Liver (tissue), 3 donors: ENCODE measurements around the gene LINC01488.

Source experiments
- GABPA ChIP-seq, 2 donors: IDR thresholded peaks in 1 of 2; conservative IDR thresholded peaks in 1 of 2; 2 replicates each; pipeline ENCODE4 v1.6.1; 2016; ENCODE audit warnings: antibody characterized with exemption in 2 of 2, mild to moderate bottlenecking in 1 of 2, moderate library complexity in 1 of 2
- HNF4G ChIP-seq: IDR thresholded peaks from 2 replicates; pipeline ENCODE4 v1.6.1; 2016; ENCODE audit warnings: antibody characterized with exemption
- RAD21 ChIP-seq, 2 donors: IDR thresholded peaks; 2 replicates each; pipeline ENCODE4 v1.6.1; 2016; ENCODE audit warnings: antibody characterized with exemption in 2 of 2, mild to moderate bottlenecking in 2 of 2
- TAF1 ChIP-seq: conservative IDR thresholded peaks from 2 replicates; pipeline ENCODE4 v1.6.1; 2016; ENCODE audit warnings: antibody characterized with exemption, mild to moderate bottlenecking
- YY1 ChIP-seq: IDR thresholded peaks from 2 replicates; pipeline ENCODE4 v1.6.1; 2016; ENCODE audit warnings: antibody characterized with exemption, mild to moderate bottlenecking
- TF ChIP-seq, protein P1 (sequence below): fragments of 150-350 bp; IDR thresholded peaks from 2 replicates; pipeline ENCODE4 v1.5.1; 2017; ENCODE audit warnings: improper control_type of control experiment, low read depth, low read length; ENCODE audit not compliant: missing input control
- TF ChIP-seq, protein P2 (sequence below): IDR thresholded peaks from 2 replicates; pipeline ENCODE4 v1.6.1; 2016; ENCODE audit warnings: antibody characterized with exemption
- TF ChIP-seq, protein P3 (sequence below): IDR thresholded peaks from 2 replicates; pipeline ENCODE4 v1.6.1; 2016; ENCODE audit warnings: antibody characterized with exemption
- donor health status: healthy.
- donor health status: healthy.

DNA sequence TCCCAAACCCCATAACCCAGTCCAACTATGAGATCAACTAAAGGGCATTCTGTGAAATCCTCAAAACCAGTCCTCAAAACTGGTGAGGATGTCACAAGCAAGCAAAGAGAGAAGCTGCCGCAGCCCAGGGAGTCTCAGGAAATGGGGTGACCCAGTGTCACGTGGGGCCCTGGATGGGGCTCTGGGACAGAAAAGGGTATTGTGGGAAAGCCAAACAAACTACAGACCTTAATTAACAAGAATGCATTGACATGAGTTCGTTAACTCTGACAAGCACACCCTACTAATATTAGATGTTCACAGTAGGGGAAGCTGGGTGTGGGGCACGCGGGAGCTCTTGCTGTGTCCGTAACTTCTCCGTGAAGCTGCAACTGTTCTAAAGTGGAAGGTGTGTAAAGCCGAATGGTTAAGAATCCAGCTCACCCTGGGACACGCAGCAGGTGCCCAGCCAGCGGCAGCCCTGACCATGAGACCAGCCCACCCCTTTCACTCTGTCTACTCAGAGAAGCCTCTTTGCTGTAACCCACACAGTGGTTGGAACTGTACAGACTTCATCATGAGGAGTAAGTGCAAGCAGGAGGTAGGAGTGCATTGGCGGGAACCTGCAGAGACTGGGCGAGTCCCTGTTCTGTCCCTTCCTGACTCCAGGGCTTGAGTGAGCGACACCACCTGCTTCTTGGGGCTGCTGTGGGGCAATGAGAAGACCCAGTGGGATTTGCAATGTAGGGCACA lies 17.9 kb downstream of the LINC01488 start:
- TF ChIP-seq, protein P1, sequence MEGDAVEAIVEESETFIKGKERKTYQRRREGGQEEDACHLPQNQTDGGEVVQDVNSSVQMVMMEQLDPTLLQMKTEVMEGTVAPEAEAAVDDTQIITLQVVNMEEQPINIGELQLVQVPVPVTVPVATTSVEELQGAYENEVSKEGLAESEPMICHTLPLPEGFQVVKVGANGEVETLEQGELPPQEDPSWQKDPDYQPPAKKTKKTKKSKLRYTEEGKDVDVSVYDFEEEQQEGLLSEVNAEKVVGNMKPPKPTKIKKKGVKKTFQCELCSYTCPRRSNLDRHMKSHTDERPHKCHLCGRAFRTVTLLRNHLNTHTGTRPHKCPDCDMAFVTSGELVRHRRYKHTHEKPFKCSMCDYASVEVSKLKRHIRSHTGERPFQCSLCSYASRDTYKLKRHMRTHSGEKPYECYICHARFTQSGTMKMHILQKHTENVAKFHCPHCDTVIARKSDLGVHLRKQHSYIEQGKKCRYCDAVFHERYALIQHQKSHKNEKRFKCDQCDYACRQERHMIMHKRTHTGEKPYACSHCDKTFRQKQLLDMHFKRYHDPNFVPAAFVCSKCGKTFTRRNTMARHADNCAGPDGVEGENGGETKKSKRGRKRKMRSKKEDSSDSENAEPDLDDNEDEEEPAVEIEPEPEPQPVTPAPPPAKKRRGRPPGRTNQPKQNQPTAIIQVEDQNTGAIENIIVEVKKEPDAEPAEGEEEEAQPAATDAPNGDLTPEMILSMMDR, result no peak
- no peak for TF ChIP-seq RAD21 (IDR thresholded peaks at IDR 0.05)
- TF ChIP-seq HNF4G, result no peak
- TF ChIP-seq GABPA (IDR thresholded peaks at IDR 0.05 in 1 of 2, conservative IDR thresholded peaks at IDR 0.05 in 1 of 2), result no peak
- TF ChIP-seq TAF1, result no peak
- TF ChIP-seq, protein P2, sequence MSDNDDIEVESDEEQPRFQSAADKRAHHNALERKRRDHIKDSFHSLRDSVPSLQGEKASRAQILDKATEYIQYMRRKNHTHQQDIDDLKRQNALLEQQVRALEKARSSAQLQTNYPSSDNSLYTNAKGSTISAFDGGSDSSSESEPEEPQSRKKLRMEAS, result no peak
- no peak for TF ChIP-seq YY1
- TF ChIP-seq, protein P3, sequence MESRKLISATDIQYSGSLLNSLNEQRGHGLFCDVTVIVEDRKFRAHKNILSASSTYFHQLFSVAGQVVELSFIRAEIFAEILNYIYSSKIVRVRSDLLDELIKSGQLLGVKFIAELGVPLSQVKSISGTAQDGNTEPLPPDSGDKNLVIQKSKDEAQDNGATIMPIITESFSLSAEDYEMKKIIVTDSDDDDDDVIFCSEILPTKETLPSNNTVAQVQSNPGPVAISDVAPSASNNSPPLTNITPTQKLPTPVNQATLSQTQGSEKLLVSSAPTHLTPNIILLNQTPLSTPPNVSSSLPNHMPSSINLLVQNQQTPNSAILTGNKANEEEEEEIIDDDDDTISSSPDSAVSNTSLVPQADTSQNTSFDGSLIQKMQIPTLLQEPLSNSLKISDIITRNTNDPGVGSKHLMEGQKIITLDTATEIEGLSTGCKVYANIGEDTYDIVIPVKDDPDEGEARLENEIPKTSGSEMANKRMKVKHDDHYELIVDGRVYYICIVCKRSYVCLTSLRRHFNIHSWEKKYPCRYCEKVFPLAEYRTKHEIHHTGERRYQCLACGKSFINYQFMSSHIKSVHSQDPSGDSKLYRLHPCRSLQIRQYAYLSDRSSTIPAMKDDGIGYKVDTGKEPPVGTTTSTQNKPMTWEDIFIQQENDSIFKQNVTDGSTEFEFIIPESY, result no peak
